Measurements from ENCODE around the gene P2RY10.

- TF ChIP-seq ZNF274 (IDR thresholded peaks at IDR 0.05; ENCODE audit: low read depth, low read length): no peak
- TF ChIP-seq SUZ12 (IDR thresholded peaks at IDR 0.05; ENCODE audit: extremely low read depth, insufficient read depth, insufficient read length): no peak
Measured at GRCh38 chrX:78957768-78958130, 12.6 kb downstream of the P2RY10 start.

All from NT2/D1 (cell line).